SK-N-MC (cell line): ENCODE data around the gene LHFPL6.

Experiments
- DNase-seq: peaks from one replicate; pipeline ENCODE4 v3.0.0-alpha.2; 2011; ENCODE audit warnings: low read depth, low spot score
- H3K27ac ChIP-seq: fragments of 200-600 bp; sonication (generic); 2 replicates; pipeline ENCODE4 v1.5.1; 2016; ENCODE audit warnings: mixed run types
- H3K36me3 ChIP-seq: fragments of 200-600 bp; sonication (generic); 2 replicates; pipeline ENCODE4 v1.6.1; 2017; ENCODE audit warnings: antibody characterized with exemption, low read length, mixed read lengths; ENCODE audit not compliant: insufficient read depth
- H3K4me3 ChIP-seq: fragments of 200-600 bp; sonication (generic); 2 replicates; pipeline ENCODE4 v1.5.1; 2016
- H3K9ac ChIP-seq: fragments of 200-600 bp; sonication (generic); 2 replicates; pipeline ENCODE4 v1.8.0; 2017; ENCODE audit warnings: mixed run types, mixed read lengths; ENCODE audit not compliant: insufficient read length
- H3K9me3 ChIP-seq: fragments of 200-600 bp; sonication (generic); 2 replicates; pipeline ENCODE4 v1.6.1; 2017; ENCODE audit warnings: low read depth, mild to moderate bottlenecking, antibody characterized with exemption, low read length, moderate library complexity, mixed read lengths
- EZH2 ChIP-seq: fragments of 200-600 bp; sonication (generic); IDR thresholded peaks from one replicate; pipeline ENCODE4 v1.6.1; 2017; ENCODE audit warnings: antibody characterized with exemption
- FOXP2 ChIP-seq: optimal IDR thresholded peaks from 2 replicates; pipeline ENCODE3; 2011; ENCODE audit warnings: mild to moderate bottlenecking, moderate library complexity; ENCODE audit not compliant: insufficient read depth; ENCODE audit errors: extremely low read length, control extremely low read depth
- POLR2AphosphoS5 ChIP-seq: IDR thresholded peaks from 2 replicates; pipeline ENCODE4 v1.6.1; 2012; ENCODE audit warnings: mild to moderate bottlenecking, low read depth, low read length, borderline replicate concordance

The LHFPL6 gene

GRCh38 chr13:39538816-39539790 lies 63.9 kb downstream of the LHFPL6 start:
- no peak for TF ChIP-seq EZH2
- no peak for TF ChIP-seq POLR2AphosphoS5
- TF ChIP-seq FOXP2 = no peak
- H3K4me3 ChIP-seq = peak overlapping the region; percentile 62
- H3K36me3 ChIP-seq = no peaks in the 10 kb centered on the region
- peak overlapping the region; percentile 90 for H3K27ac ChIP-seq
- H3K9me3 ChIP-seq = no peaks in the 10 kb centered on the region
- H3K9ac ChIP-seq = no peak overlapping the region
- no peak for DNase-seq

GRCh38 chr13:39536906-39537305 lies 66.1 kb downstream of the LHFPL6 start:
- Histone ChIP-seq H3K36me3 (0 out of 2 replicates have a peak, but pooled peaks cover 3% of the 10 kb centered on the region), H3K4me3 (no peak overlapping the region), H3K9me3 (no peaks in the 10 kb centered on the region), H3K9ac (no peak overlapping the region), H3K27ac (no peak overlapping the region)
- DNase-seq = no peak
- TF ChIP-seq FOXP2 = no peak

GRCh38 chr13:39536274-39536673 lies 66.7 kb downstream of the LHFPL6 start:
- Histone ChIP-seq H3K9ac (no peak overlapping the region), H3K9me3 (no peaks in the 10 kb centered on the region), H3K27ac (no peak overlapping the region), H3K4me3 (no peak overlapping the region), H3K36me3 (0 out of 2 replicates have a peak, but pooled peaks cover 3% of the 10 kb centered on the region)
- no peak for DNase-seq
- TF ChIP-seq FOXP2 (no peak), EZH2 (no peak), POLR2AphosphoS5 (no peak)

- Histone ChIP-seq H3K36me3 (0 out of 2 replicates have a peak, but pooled peaks cover 3% of the 10 kb centered on the region), H3K4me3 (no peak overlapping the region), H3K9me3 (no peaks in the 10 kb centered on the region), H3K27ac (peak overlapping the region; percentile 37; the same call in 1 of the 2 replicates), H3K9ac (no peak overlapping the region)
- DNase-seq = no peak
- TF ChIP-seq EZH2 (no peak), POLR2AphosphoS5 (no peak), FOXP2 (no peak)
Observed at GRCh38 chr13:39533651-39534150, 69.3 kb downstream of the LHFPL6 start.

DNA sequence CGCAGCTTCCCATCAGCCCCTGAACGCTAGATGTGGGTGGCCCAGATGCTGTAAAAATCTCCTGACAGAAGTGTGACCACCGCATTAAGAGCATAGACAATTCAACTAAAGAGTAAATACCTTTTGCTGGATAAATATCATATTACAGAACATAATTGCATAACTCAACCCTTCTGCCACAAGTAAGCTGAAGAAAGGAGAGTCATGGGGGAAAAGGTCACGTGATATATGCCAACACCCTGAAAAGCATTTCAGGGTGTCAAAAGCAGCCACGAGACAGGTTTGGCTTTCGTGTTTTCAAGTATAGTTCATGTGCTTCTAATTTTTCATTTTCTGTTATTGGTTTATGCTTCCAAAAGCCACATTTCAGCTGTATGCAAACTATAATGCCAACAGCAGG lies 71.3 kb downstream of the LHFPL6 start:
- no peak overlapping the region for H3K4me3 ChIP-seq
- 0 out of 2 replicates have a peak, but pooled peaks cover 3% of the 10 kb centered on the region for H3K36me3 ChIP-seq
- no peak for TF ChIP-seq FOXP2
- no peak for TF ChIP-seq EZH2
- TF ChIP-seq POLR2AphosphoS5 = no peak
- no peak overlapping the region for H3K27ac ChIP-seq
- H3K9ac ChIP-seq = no peak overlapping the region
- H3K9me3 ChIP-seq = no peaks in the 10 kb centered on the region
- no peak for DNase-seq

DNA sequence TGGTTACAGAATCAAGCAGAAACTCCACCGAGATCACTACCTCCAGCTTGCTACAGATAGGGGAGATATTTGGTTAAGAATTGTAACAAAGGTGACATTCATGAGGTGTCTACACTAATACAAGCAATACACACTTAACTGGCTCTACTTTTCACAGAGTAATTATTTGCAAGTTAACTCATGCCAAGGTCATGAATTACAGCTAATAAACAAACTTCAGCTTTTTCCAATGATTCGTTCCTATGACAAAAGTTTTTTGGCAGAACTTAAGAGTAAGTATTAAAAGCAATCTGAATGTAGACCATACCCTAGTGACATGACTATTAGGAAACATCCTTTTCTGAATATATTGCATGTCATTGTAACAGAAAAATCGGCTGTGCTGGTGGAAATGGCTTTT lies 72.1 kb downstream of the LHFPL6 start:
- DNase-seq = no peak
- no peak overlapping the region for H3K27ac ChIP-seq
- no peaks in the 10 kb centered on the region for H3K9me3 ChIP-seq
- H3K36me3 ChIP-seq = 0 out of 2 replicates have a peak, but pooled peaks cover 3% of the 10 kb centered on the region
- no peak overlapping the region for H3K4me3 ChIP-seq
- H3K9ac ChIP-seq = no peak overlapping the region
- no peak for TF ChIP-seq EZH2
- no peak for TF ChIP-seq POLR2AphosphoS5
- TF ChIP-seq FOXP2 = no peak

DNA sequence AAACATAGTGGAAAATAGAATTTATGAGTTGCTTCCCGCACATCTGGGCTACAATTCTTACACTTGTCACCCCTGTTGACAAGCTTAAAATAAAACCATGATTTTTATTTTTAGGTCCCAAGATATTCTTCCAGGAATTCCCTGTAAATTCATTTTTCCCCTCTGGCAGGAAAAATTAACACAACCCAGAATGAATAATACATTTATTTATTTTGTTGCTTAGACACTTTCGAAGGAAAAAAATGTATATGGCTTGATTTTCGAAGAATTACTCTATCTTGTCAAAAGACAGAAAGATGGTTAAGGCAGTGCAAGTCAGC lies 74.4 kb downstream of the LHFPL6 start:
- no peak overlapping the region for H3K4me3 ChIP-seq
- H3K36me3 ChIP-seq = 0 out of 2 replicates have a peak, but pooled peaks cover 3% of the 10 kb centered on the region
- no peak for DNase-seq
- H3K27ac ChIP-seq = no peak overlapping the region
- no peaks in the 10 kb centered on the region for H3K9me3 ChIP-seq
- no peak overlapping the region for H3K9ac ChIP-seq
- TF ChIP-seq POLR2AphosphoS5 = no peak
- no peak for TF ChIP-seq EZH2
- TF ChIP-seq FOXP2 = no peak

DNA sequence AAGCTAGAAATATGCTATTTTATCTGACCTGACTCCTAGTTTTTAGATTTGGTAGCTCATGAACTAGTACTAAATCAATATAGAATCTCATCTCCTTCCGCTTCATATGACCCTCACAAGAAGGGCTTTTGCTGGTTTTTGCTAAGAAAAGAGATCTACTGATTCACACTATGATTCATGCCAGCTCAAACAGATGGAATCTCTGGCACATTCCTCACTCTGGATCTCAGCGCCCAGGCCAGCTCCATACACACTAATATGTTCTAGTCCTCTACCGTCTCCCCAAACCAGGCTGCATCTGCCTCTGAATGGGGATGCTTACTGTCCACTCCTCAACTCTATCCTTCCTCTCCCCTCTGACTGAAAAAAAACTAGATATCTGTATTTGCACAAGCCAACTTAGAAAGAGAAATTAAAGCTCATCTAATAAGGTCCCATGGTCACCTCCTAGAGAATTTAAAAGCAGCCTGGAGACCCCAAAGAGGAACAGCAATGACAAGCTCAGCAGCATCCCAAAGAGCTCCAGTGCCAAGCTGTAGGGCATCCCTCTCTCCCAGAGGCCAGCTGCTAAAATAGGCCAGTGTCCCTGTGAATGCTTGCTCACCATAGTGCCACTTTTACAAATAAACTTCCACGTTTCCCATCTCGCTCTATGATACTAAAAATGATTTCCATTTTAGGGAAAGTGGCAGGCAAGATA lies 74.9 kb downstream of the LHFPL6 start:
- no peak for DNase-seq
- 0 out of 2 replicates have a peak, but pooled peaks cover 3% of the 10 kb centered on the region for H3K36me3 ChIP-seq
- TF ChIP-seq POLR2AphosphoS5 = no peak
- TF ChIP-seq FOXP2 = no peak
- TF ChIP-seq EZH2 = no peak
- no peak overlapping the region for H3K9ac ChIP-seq
- no peaks in the 10 kb centered on the region for H3K9me3 ChIP-seq
- no peak overlapping the region for H3K4me3 ChIP-seq
- no peak overlapping the region for H3K27ac ChIP-seq

DNA sequence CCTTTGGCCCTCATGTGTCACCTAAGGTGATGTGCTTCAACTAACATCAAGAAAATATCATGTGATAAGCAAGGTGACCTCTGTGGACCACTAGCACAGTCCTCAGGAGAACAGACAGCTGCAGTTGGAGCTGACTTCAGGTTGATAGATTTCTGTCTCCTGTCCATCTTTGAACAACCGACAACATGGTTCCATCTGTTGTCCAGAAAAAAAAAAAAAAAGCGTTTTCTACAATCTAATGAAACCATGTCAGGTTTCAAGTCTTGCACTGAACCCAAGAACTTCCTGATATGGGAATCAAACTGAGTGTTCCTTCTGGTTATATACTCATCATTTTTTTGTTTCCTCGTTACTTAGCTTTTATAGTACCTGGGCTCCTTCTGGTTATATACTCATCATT lies 75.7 kb downstream of the LHFPL6 start:
- Histone ChIP-seq H3K36me3 (no peaks in the 10 kb centered on the region), H3K9ac (no peak overlapping the region), H3K27ac (no peak overlapping the region), H3K4me3 (no peak overlapping the region), H3K9me3 (no peaks in the 10 kb centered on the region)
- no peak for DNase-seq
- TF ChIP-seq FOXP2 = no peak
- no peak for TF ChIP-seq POLR2AphosphoS5
- no peak for TF ChIP-seq EZH2
